ENCODE measurements around the gene REL. TPM values are rescaled to one million over a fixed set of nuclear protein-coding genes. Genes with fewer than 3 reads are reported as not detected.

REL gene
- total RNA-seq, 1 experiment from 2014 or later: 6.2 TPM

- H2BK20ac ChIP-seq (ENCODE audit: low read depth, low read length, poor library complexity, severe bottlenecking): no peak overlapping the region
- H2BK12ac ChIP-seq (ENCODE audit: insufficient read length, low read depth, low read length): no peak overlapping the region
- H3K4me1 Mint-ChIP-seq: peaks cover 0 to 2% of the 10 kb centered on the region in 2 experiments; a peak in 1 of 4 replicates
Observed at GRCh38 chr2:60849187-60849586, 32.2 kb upstream of the REL start.

More at GRCh38 chr2:60849187-60849586, 32.2 kb upstream of the REL start:
- TF ChIP-seq CTCF (conservative IDR thresholded peaks at IDR 0.05): no peak
- Histone ChIP-seq H4K8ac (replicated peaks; ENCODE audit: insufficient read length, low read depth, low read length) (no peak overlapping the region), H3K9me3 (ENCODE audit: control insufficient read depth, low read depth, low read length) (no peaks in the 10 kb centered on the region), H3T11ph (ENCODE audit: low read length) (no peak overlapping the region), H2BK120ac (ENCODE audit: low read depth, low read length, poor library complexity, severe bottlenecking) (no peak overlapping the region), H4K91ac (ENCODE audit: insufficient read length, low read depth, low read length) (no peak overlapping the region), H2BK15ac (ENCODE audit: low read depth, low read length) (no peak overlapping the region), H3K4ac (ENCODE audit: low read depth, low read length) (no peak overlapping the region), H3K4me1 (ENCODE audit: insufficient read depth, low read length) (no peaks in the 10 kb centered on the region), H2AFZ (ENCODE audit: low read length) (no peak overlapping the region), H4K20me1 (ENCODE audit: control insufficient read depth, insufficient read depth, insufficient read length) (no peaks in the 10 kb centered on the region), H3K79me2 (ENCODE audit: insufficient read depth, low read length) (no peaks in the 10 kb centered on the region), H2BK5ac (ENCODE audit: insufficient read length, low read length) (no peak overlapping the region), H3K27ac (ENCODE audit: insufficient read length, low read depth, low read length) (no peak overlapping the region), H3K4me2 (ENCODE audit: insufficient read depth, insufficient read length, low read length) (no peak overlapping the region), H3K79me1 (ENCODE audit: insufficient read depth, low read depth, low read length, poor library complexity, severe bottlenecking) (no peaks in the 10 kb centered on the region), H3K27me3 (ENCODE audit: insufficient read depth, low read length) (no peaks in the 10 kb centered on the region), H3K9ac (ENCODE audit: extremely low read depth, insufficient read length, low read length) (no peak overlapping the region), H4K5ac (ENCODE audit: insufficient read length, low read depth, low read length) (no peak overlapping the region), H3K14ac (ENCODE audit: insufficient read depth, low read length) (no peak overlapping the region), H3K23me2 (ENCODE audit: insufficient read length, low read depth, low read length, poor library complexity, severe bottlenecking) (no peaks in the 10 kb centered on the region), H2AK5ac (ENCODE audit: insufficient read length, low read length) (no peak overlapping the region), H3K56ac (ENCODE audit: insufficient read length, low read depth, low read length) (no peak overlapping the region), H3K18ac (ENCODE audit: insufficient read length, low read depth, low read length) (no peak overlapping the region), H3K23ac (ENCODE audit: insufficient read length, low read depth, low read length) (no peak overlapping the region)
- no CpG with 5 or more reads among the region's 3 CpGs for WGBS (ENCODE audit: extremely low coverage, insufficient read length, low lambda C conversion rate)
- Mint-ChIP-seq H3K27ac (no peak overlapping the region), H3K4me3 (no peak overlapping the region), H3K27me3 (ENCODE audit: low read depth) (peaks cover 55% of the 10 kb centered on the region), H3K36me3 (ENCODE audit: insufficient read depth in 1 of 3, low read depth in 3 of 3) (no peaks in the 10 kb centered on the region), H3K9me3 (no peaks in the 10 kb centered on the region)
- no peak for DNase-seq
